Embryonic facial prominence (tissue), 1 donor: ENCODE results near the gene TNRC6B.

Source experiments
- DNase-seq: peaks from one replicate; pipeline ENCODE4 v3.0.0-alpha.2; 2016; ENCODE audit errors: extremely low spot score

The TNRC6B gene

GRCh38 chr22:40240686-40241085 is 63.0 kb downstream of the TNRC6B start:
- no peak for DNase-seq

GRCh38 chr22:40241200-40241763 is 63.6 kb downstream of the TNRC6B start:
- DNase-seq = no peak

GRCh38 chr22:40243891-40244290 is 66.2 kb downstream of the TNRC6B start:
- DNase-seq = no peak

- no peak for DNase-seq
These were observed 66.9 kb downstream of the TNRC6B start for GRCh38 chr22:40244586-40244985.

- no peak for DNase-seq
These were observed 70.3 kb downstream of the TNRC6B start for GRCh38 chr22:40247976-40248375.

GRCh38 chr22:40249286-40249685 is 71.6 kb downstream of the TNRC6B start:
- DNase-seq = no peak

GRCh38 chr22:40250608-40251007 is 72.9 kb downstream of the TNRC6B start:
- DNase-seq = no peak

- no peak for DNase-seq
These were observed 73.4 kb downstream of the TNRC6B start for GRCh38 chr22:40251106-40251505.

GRCh38 chr22:40252146-40252545 is 74.4 kb downstream of the TNRC6B start:
- no peak for DNase-seq

- no peak for DNase-seq
These were observed 78.8 kb downstream of the TNRC6B start for GRCh38 chr22:40256516-40256915.

GRCh38 chr22:40258017-40258416 is 80.3 kb downstream of the TNRC6B start:
- no peak for DNase-seq

GRCh38 chr22:40258501-40258915 is 80.8 kb downstream of the TNRC6B start:
- DNase-seq = no peak

GRCh38 chr22:40261783-40262182 is 84.1 kb downstream of the TNRC6B start:
- no peak for DNase-seq

GRCh38 chr22:40263191-40263590 is 85.5 kb downstream of the TNRC6B start:
- DNase-seq = no peak

GRCh38 chr22:40265783-40266182 is 88.1 kb downstream of the TNRC6B start:
- DNase-seq = no peak

- DNase-seq = no peak
These were observed 92.3 kb downstream of the TNRC6B start for GRCh38 chr22:40270031-40270430.

- DNase-seq = no peak
These were observed 93.1 kb downstream of the TNRC6B start for GRCh38 chr22:40270748-40271373.

GRCh38 chr22:40271440-40271839 is 93.7 kb downstream of the TNRC6B start:
- DNase-seq = no peak

GRCh38 chr22:40273319-40273718 is 95.6 kb downstream of the TNRC6B start:
- DNase-seq = no peak

- no peak for DNase-seq
These were observed 99.5 kb downstream of the TNRC6B start for GRCh38 chr22:40276996-40277823.

- DNase-seq = no peak
These were observed 101.3 kb downstream of the TNRC6B start for GRCh38 chr22:40279017-40279416.

- DNase-seq = no peak
These were observed 104.0 kb downstream of the TNRC6B start for GRCh38 chr22:40281717-40282116.

- DNase-seq = no peak
These were observed 107.8 kb downstream of the TNRC6B start for GRCh38 chr22:40285513-40285912.
